ENCODE data around the gene DCLK1.

- no peak for TF ChIP-seq CTCF (IDR thresholded peaks at IDR 0.05)
- TF ChIP-seq POLR2A (IDR thresholded peaks at IDR 0.05) = no peak
Measured at GRCh38 chr13:35866801-35867200, 264.4 kb downstream of the DCLK1 start.

Data from lower leg skin (tissue), 3 donors.